Uterus (tissue), 4 donors: ENCODE data around the gene AAK1. TPM values are rescaled to one million over a fixed set of nuclear protein-coding genes. Genes with fewer than 3 reads are reported as not detected.
A peak's percentile ranks its signal among the peaks of the same experiment; 100 is the strongest.

Experiments
- DNase-seq, 2 donors: peaks; one replicate each; pipeline ENCODE4 v3.0.0-alpha.2; 2019 to 2020
- H3K27ac ChIP-seq, 2 donors: fragments of 200-600 bp; sonication (generic); 1 replicate in 1 of 2; 2 replicates in 1 of 2; pipeline ENCODE4 v1.5.1; 2016 to 2018
- H3K27me3 ChIP-seq, 2 donors: fragments of 200-600 bp; sonication (generic); one replicate each; pipeline ENCODE4 v1.5.1; 2018 to 2019; ENCODE audit warnings: control low read depth in 1 of 2
- H3K36me3 ChIP-seq, 2 donors: fragments of 200-600 bp; sonication (generic); one replicate each; pipeline ENCODE4 v1.5.1; 2019; ENCODE audit warnings: control low read depth in 1 of 2
- H3K4me1 ChIP-seq, 2 donors: fragments of 200-600 bp; sonication (generic); one replicate each; pipeline ENCODE4 v1.5.1; 2018 to 2019; ENCODE audit warnings: control low read depth in 1 of 2
- H3K4me3 ChIP-seq, 2 donors: fragments of 200-600 bp; sonication (generic); 1 replicate in 1 of 2; 2 replicates in 1 of 2; pipeline ENCODE4 v1.5.1; 2018 to 2019; ENCODE audit warnings: mild to moderate bottlenecking in 1 of 2
- H3K9me3 ChIP-seq, 2 donors: fragments of 200-600 bp; sonication (generic); one replicate each; pipeline ENCODE4 v1.5.1; 2019; ENCODE audit warnings: control low read depth in 1 of 2
- CTCF ChIP-seq, 4 experiments: fragments of 200-600 bp in 2 of 4; fragments of 450-650 bp in 2 of 4; sonication (generic) in 2 of 4; IDR thresholded peaks; one replicate each; pipeline ENCODE4 v1.5.1; 2016 to 2019; ENCODE audit warnings: antibody characterized with exemption in 4 of 4, mild to moderate bottlenecking in 2 of 4, moderate library complexity in 1 of 4
- POLR2A ChIP-seq, 2 donors: fragments of 450-650 bp; IDR thresholded peaks; one replicate each; pipeline ENCODE4 v1.6.1; 2016; ENCODE audit warnings: antibody characterized with exemption in 2 of 2, mild to moderate bottlenecking in 1 of 2, moderate library complexity in 1 of 2
- intact Hi-C: fragments of 100-400 bp; cut with DNase I; formaldehyde crosslinking; loops from one replicate; pipeline ENCODE4 v1.15.1; 2023; ENCODE audit warnings: low total_unique reads
- total RNA-seq, 4 donors: library from RNA; depleted of rRNA in 3 of 4; stranded (reverse); fragments of >200 nt in 3 of 4; gene quantifications; one replicate each; pipeline versions ENCODE4 v1.1.0 to v1.2.4, GENCODE V29; 2014 to 2023
- donor health status: DM: yes; HTN: yes; CAD: no.

The AAK1 gene
- total RNA-seq, 4 donors from 2014 or later, result 13.1 to 66.3 (median 32.5) TPM

GRCh38 chr2:69645031-69645431 lies 1.5 kb upstream of the AAK1 start:
- no peak for DNase-seq
- peak overlapping the region; percentile 73 to 100 for H3K4me3 ChIP-seq
- H3K27me3 ChIP-seq, result no peaks in the 10 kb centered on the region
- peaks cover 0 to 4% of the 10 kb centered on the region in 2 donors for H3K4me1 ChIP-seq
- H3K36me3 ChIP-seq, result no peaks in the 10 kb centered on the region
- H3K9me3 ChIP-seq, result no peaks in the 10 kb centered on the region
- H3K27ac ChIP-seq, result peak overlapping the region; percentile 96 to 97
- no peak for TF ChIP-seq POLR2A (IDR thresholded peaks at IDR 0.05)
- TF ChIP-seq CTCF (IDR thresholded peaks at IDR 0.05), result no peak
- intact Hi-C loops, result no loop called here

- Histone ChIP-seq H3K27ac (peak overlapping the region; percentile 96 to 97), H3K4me3 (peak overlapping the region; percentile 73 to 100), H3K4me1 (peaks cover 0 to 4% of the 10 kb centered on the region in 2 donors), H3K9me3 (no peaks in the 10 kb centered on the region), H3K27me3 (no peaks in the 10 kb centered on the region), H3K36me3 (no peaks in the 10 kb centered on the region)
- TF ChIP-seq CTCF (IDR thresholded peaks at IDR 0.05), result no peak
- no peak for TF ChIP-seq POLR2A (IDR thresholded peaks at IDR 0.05)
- intact Hi-C loops, result no loop called here
- no peak for DNase-seq
Measured at GRCh38 chr2:69644506-69644979, 1.0 kb upstream of the AAK1 start.

DNA sequence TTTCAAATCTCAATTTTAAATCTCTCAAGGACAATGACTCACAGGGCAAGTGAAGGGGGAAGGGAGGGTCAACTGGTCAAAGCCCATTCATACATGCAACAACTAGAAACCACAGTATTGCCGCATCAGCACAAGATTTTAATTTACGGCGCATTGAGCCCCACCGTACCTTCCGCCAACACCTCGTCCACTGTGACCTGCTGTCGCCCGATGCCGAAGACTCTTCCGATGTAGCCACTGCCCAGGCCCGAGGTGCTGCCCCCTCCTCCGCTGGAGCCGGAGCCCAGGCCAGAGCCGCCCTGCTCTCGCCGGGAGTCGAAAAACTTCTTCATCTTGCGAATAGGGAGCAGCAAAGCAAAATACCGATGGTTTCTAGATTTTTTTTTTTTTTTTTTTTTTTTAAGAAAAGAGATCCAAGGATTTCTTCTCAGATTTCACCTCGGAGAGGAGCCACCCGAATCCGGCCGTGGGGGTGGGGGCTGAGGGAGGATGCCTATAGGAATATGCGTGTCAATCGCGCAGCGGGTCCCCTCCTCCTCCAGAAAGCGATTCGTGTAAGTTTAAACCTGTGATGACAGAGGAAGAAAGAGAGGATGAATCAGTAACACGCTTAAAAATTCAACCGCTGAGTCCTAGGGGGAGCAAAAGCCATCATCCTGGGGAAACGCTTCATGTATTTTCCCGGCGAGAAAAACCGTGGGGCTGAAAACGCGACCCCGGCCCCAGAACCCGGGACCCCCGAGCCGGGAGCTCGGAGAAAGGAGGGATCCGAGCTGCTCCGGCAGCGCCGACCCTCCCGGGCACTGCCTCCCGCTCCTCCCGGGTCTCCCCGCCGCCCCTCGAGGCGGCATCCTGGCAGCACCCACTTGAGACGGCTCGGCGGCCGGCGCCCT lies 584 bp downstream of the AAK1 start:
- H3K4me1 ChIP-seq, result peaks cover 0 to 4% of the 10 kb centered on the region in 2 donors
- H3K27me3 ChIP-seq, result no peaks in the 10 kb centered on the region
- H3K4me3 ChIP-seq, result peak overlapping the region; percentile 73 to 100
- intact Hi-C loops, result no loop called here
- H3K27ac ChIP-seq, result peak overlapping the region; percentile 96 to 97
- no peak for TF ChIP-seq CTCF (IDR thresholded peaks at IDR 0.05)
- TF ChIP-seq POLR2A (IDR thresholded peaks at IDR 0.05), result no peak
- no peaks in the 10 kb centered on the region for H3K9me3 ChIP-seq
- peak; percentile 43 to 62 for DNase-seq
- H3K36me3 ChIP-seq, result no peaks in the 10 kb centered on the region

GRCh38 chr2:69641887-69642708 lies 1.4 kb downstream of the AAK1 start:
- intact Hi-C loops, result no loop called here
- TF ChIP-seq POLR2A (IDR thresholded peaks at IDR 0.05), result no peak
- TF ChIP-seq CTCF (IDR thresholded peaks at IDR 0.05), result no peak
- H3K4me1 ChIP-seq, result peaks cover 0 to 4% of the 10 kb centered on the region in 2 donors

More at GRCh38 chr2:69641887-69642708, 1.4 kb downstream of the AAK1 start:
- Histone ChIP-seq H3K27me3 (no peaks in the 10 kb centered on the region), H3K4me3 (peak overlapping the region; percentile 73 to 100), H3K27ac (peak overlapping the region; percentile 96 to 97), H3K36me3 (no peaks in the 10 kb centered on the region), H3K9me3 (no peaks in the 10 kb centered on the region)
- no peak for DNase-seq
